Brain pericyte (primary cell): ENCODE data around the gene TECRL.

Experiments used
- DNase-seq: peaks from one replicate; pipeline ENCODE4 v3.0.0-alpha.2; 2012; ENCODE audit warnings: low read depth, low spot score

Gene TECRL, protein sequence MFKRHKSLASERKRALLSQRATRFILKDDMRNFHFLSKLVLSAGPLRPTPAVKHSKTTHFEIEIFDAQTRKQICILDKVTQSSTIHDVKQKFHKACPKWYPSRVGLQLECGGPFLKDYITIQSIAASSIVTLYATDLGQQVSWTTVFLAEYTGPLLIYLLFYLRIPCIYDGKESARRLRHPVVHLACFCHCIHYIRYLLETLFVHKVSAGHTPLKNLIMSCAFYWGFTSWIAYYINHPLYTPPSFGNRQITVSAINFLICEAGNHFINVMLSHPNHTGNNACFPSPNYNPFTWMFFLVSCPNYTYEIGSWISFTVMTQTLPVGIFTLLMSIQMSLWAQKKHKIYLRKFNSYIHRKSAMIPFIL

DNA sequence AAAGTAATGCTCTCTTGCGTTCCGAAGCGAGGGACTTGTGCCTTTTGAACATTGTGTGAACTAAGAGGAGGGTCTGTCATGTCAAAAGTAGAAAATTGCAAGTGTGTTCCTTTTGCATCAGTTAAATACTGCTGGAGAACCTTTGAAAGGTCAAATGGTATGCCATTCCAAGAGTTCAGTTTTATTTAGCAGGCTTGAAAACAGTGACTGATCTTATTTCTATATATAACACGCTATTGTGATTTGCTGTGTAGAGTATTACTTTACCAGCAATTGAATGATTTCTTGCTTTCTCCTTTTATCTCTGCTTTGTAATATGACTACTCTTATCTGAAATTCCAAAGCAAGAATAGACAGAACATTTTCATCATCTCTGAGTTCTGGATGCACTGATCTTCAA is at the start of gene TECRL:
TECRL (minus strand) TSS at position 151 of the 400 bp plus-strand sequence; CDS start at position 52, 99 bp downstream.
- DNase-seq: no peak

DNA sequence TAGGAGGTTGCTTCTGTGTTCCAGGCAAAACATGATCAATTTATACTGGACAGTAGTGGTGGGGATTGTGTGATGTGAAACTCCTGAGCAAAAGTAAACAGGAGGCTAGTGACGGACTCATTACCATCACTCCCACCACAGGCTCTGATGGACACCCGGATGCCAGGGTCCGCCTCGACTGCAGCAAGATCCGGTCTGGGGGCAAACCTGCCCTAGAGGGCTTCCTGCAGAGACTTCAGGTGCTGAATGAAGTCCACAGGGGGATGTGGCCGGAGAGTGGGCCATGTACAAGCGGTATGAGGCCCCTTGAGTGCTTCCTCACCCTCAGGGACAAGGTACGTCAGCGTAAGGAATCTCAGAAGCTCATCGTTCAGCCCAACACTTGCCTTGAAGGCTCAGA is 23.4 kb upstream of the TECRL start:
- no peak for DNase-seq

DNA sequence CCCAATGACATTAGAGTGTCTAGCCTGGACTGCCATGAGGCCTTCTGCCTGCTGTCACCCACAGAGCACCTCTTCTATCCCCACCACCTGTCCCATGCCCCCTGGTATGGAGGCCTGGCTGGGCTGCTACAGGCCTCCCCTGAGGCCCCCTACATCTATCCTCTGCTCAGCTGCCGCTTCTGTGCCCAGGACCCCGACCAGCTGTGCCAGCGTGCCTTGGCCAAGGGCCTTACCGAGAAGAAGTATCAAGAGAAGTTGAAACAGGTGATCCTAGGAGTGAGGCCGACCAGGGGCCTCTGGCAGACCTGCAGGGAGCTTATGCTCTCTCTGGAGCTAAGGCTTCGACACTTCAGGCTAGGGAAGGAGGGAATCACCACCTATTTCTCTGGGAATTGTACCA is 21.7 kb upstream of the TECRL start:
- DNase-seq: no peak

DNA sequence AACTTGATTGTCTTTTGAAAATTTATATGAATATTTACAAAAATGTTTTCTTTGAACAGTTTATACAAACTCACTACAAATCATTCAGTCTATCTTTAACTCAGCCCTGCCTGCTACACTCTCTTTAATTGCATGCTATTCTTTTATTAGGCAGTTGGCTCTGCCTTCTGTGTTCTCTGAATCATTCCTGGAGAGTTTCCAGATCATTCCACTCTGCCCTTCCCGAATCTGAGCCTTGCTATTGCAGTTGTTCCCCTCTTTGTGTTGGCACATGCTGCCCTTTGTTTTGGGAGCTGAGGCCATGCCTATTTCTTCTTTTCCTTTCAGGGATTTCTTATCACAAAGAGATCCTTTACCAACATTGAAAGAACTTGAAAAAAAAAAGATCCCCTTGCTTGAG is 8.7 kb upstream of the TECRL start:
- DNase-seq: no peak

DNA sequence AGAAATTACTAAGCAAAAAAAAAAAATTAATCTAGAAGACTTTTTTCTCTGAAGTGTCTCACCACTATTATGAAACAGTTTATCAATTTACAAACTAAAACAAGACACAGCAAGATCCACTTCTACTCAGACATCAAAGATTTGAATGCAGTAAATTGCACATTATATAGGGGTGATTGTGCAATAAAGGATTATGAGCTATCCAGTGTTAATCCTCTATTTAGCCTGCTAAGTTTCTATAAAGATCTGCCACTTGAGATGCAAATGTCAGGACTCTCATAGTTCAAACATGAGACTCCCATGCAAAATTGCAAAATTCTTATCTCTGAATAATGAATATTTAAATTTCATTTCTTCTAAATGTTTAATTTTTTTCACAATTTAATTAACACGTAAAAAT is 2.2 kb downstream of the TECRL start:
- DNase-seq: no peak

DNA sequence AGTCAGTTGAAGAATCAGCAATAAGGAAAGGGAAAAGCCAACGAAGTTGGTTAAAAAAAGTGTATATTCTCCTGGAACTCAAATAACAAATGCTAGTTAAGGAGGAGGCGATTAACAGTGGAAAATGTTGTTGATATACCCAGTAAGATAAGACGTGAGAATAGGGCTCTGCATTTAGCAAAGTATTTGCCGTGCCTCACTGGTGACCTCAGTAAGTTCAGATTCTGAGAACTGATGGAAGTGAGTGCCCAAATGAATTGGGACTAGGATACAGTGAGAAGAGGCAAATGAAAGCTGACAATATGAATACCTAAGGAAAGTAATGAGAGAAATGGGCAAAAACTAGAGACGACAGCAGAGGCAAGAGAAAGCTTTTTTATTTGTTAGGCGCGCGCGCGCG is 3.5 kb downstream of the TECRL start:
- DNase-seq: no peak

DNA sequence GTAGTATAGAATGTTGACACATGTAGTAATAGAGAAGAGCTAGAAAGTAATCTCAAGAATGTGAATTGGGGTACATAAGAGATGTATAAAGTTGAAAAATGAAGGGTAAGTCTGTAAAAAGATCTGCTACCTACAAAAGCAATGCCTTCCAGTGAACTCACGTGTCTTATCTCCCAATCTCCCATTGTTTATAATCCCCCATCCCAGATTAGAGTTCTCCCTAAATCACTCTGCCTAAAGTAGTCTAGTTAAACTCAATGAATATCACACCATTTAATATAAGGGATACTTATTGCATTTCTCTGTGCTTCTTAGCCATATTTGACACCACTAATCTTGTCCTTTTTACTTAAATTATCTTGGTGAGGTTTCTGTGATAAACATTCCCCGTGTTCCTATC is 6.6 kb downstream of the TECRL start:
- DNase-seq: no peak

DNA sequence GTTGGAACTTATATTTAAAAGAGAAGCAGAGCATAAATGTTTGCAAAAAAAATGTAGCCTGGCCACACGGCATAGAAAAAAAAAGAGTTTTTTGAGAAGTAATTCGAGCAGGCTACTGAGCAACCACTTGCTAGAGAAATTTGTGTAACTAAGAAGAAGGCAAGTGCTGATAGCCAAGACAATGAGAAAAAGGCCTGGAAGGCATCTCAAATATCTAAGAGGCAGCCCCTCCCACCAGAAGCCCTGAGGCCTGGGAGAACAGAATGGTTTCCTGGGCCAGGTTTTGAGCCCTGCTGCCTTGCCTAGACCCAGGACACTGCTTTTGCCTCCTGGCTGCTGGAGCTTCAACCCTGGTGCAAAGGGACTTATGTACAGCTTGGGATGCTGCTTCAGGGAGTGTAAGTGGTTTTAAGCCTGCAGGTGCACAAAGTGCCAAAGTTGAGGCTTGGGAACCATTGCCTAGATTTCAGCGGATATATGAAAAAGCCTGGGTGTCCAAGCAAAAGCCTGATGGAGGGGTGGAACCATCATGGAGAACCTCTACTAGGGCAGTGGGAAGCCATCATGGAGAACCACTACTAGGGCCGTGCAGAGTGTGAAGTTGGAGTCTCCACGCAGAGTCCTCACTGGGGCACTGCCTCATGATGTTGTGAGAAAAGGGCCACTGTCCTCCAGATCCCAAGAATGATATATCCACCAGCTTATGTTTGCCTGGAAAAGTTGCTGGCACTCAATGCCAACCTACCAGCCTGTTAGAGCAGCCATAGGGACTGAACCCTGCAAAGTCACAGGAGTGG is 9.7 kb downstream of the TECRL start:
- no peak for DNase-seq

DNA sequence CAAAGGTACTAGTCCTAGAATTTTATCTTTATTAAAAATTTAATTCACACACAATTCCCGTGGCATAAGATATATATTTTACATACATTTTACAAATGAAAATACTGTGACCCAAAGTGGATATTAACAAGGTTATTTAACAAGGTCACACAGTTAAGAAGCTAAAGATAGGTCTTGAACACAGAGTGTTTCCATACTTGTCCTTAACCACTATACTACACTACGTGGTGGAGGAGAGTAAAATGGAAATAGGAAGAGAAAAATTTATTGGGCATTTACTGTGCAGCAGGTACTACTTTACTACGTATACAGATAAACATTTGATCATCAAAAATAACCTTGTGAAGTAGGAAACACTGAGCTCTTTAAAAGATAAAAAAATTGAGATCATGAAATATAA is 14.8 kb downstream of the TECRL start:
- no peak for DNase-seq

DNA sequence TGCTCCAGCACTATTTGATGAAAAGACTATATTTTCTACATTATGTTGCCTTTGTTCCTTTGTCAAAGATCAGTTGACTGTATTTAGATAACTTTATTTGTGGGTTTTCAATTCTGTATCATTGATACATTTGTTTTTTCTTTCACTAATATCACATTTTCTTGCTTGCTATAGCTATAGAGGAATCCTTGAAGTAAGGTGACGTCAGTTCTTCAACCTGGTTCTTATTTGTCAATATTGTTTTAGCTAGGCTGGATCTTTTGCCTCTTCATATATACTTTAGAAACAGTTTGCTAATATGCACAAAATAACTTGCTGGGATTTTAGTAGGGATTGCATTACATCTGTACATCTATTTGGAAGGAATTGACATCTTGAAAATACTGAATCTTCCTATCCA is 21.0 kb downstream of the TECRL start:
- no peak for DNase-seq

DNA sequence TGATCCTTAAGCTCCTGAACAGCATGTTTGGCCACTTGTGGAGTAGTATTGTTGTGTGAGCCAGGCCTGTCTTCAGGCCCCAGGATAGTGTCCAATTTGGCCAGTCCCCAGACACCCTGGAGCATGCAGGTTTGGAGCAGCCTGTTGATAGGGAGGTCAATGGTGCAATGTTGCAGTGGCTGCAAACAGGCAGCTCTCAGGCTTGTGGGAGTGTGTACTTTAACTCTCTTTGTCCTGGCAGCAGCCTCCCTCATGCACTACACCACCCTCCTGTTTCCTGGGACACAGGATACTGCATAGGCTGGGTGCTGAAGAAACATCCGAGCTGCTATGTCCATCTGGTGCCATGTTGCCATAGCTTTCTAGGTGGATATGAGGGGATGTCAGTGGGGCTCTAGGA is 24.0 kb downstream of the TECRL start:
- DNase-seq: no peak

DNA sequence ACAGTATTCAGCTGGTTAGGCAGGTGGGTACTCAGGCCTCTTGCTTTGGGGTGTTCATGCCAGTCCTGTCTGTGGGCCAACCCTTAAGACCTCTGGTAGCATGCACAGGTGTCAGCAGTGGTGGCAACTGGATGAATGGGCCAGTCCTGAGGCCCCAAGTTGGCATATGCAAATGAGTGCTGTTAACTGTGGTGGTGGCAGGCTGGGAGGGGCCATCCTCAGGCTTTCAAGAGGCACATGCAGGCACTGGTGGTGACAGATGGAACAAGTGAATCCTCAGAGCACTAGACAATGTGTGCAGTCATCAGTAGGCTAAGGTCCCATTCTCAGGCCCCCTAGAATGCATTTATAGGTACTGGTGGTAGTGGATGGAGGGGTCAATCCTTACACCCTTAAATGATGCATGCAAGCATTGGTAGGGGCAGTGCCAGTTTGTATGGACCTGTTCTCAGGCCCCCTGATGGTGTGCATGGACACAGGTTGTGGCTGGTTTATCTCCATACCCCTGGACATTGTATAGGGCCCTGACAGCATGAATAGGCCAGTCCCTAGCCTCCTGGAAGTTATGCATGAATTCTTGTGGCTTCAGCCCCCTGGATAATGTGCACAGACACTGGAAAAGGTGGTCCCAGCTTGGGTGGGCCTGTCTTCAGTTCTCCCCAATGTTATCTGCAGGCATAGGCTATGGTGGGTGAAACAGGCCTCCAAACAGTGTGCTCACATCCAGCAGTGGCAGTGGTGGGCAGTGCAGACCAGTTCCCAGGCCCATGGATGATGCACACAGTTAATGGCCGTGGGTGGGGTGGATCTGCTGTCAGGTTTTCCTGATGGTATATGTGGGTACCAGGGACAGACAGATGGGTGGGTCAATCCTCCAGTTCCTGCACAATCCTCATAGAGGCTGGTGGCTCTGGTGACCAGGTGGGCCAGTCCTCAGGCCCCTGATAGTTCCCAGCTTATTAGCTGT is 24.7 kb downstream of the TECRL start:
- DNase-seq: no peak

DNA sequence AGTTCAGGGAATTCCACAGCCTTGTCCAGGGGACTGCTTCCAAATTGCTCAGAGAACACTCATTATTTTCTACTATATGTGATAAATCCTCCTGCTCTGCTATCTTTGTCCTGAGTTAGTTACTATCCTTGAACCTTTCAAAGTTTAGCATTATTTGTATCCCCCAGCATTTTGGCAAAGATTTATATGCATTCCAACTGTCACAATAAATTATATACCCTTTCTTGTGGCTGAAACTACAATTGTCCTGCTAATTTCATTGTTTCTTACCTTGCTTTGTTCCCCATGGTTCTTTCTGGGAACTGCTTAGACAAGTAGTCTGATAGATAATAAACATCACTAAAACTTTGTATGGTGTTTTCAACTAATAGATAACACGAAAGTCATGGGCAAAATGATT is 40.5 kb downstream of the TECRL start:
- no peak for DNase-seq

DNA sequence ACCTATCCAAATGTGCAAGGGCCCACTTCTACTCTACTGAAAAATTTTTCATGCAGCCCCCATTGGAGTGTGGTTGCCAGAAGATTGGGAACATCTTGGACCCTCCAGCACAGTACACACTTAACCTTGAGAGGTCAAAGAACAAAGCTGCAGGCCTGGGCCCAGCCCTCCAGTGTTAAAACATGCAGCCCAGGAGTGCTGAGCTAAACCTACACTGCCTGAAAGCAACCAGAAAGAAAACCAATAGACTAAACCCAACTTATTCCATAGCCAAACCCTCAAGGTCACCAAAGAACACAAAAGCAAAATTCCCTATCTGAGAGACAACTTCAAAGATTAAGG is 47.9 kb downstream of the TECRL start:
- DNase-seq: no peak

DNA sequence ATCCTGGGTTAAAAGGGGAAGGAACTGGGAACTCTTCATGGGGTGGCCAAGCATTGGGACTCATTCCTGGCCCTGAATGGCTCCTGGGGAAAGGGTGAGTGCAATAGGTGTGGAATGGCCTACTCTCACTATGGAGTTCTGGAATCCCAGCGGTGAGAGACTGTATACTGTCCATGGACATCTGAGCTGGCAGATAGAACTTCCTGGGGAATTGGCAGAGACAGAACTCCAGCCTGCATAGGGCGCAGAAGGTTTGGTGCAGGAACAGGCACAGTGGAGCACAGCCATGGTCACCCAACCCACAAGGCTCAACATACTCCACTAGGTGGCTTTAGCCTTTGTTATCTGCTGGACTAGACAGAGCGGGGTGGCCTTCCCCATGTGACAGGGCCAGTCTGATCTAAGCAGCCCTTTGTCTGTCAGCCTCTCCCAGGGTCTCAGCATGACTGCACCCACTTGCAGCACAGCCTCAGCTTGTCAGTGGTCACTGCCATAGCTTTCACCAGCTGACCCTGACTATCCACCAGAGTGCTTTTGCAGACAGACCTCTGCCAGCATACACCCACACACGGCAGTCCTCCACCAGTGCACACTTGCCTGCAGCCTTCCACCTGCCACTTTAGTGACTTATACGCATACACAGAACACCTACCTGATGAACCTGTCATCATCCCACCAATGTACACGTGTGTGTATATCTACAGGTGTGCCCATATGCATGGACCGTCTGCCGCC is 48.4 kb downstream of the TECRL start:
- no peak for DNase-seq

DNA sequence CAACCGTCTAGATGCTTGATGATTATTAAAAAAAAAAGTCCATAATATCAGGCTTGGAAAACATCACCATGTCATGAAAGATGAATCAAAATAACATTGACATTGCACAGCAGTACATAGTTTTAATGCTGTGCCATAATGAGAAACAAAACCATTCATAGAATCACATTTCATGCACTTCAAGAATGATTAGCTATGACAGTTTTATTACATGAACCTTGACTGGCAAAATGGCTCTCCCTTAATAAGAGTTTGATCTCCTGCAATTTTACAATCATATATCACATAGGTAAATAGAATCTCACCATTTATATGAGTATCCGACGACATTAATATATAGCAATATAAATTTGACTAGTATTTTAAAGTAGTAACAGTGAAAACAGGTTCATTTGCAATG is 49.8 kb downstream of the TECRL start:
- DNase-seq: no peak

DNA sequence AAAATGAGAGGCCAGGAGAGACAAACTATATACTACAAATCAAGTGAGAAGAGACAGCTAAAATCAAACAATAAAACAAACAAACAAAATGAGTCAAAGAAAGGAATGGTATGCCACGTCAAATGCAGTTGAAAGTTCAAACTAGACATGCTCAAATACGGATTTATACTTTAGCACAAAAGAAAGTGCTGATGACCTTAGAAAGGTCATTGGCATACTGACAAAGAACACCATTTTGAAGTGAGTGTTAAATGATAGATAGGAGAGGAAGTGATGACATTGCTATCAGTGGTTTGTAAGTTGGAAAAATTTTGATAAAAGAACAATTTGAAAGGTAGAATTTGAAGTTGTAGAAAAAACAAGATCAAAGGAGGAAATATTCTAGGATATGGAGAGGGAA is 55.3 kb downstream of the TECRL start:
- DNase-seq: no peak

DNA sequence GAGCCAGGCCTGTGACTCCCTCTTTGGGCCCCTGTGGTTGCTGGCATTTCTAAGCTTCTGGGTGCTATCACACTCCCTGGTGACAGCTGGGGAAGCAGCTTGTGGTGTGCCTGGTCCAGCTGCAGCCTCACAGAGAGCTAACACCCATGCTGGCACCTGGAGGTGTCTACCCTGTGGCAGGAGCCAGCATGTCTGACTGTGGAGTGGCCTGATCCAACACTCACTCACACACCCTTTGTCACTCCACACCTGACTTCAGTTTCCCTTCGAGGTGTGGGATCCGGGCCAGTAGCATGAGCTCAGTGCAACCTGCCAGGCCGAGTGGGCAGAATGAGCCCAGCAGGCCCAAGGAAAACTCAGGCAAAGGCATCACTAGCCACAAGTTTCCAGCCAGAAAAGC is 67.5 kb downstream of the TECRL start:
- DNase-seq: no peak

DNA sequence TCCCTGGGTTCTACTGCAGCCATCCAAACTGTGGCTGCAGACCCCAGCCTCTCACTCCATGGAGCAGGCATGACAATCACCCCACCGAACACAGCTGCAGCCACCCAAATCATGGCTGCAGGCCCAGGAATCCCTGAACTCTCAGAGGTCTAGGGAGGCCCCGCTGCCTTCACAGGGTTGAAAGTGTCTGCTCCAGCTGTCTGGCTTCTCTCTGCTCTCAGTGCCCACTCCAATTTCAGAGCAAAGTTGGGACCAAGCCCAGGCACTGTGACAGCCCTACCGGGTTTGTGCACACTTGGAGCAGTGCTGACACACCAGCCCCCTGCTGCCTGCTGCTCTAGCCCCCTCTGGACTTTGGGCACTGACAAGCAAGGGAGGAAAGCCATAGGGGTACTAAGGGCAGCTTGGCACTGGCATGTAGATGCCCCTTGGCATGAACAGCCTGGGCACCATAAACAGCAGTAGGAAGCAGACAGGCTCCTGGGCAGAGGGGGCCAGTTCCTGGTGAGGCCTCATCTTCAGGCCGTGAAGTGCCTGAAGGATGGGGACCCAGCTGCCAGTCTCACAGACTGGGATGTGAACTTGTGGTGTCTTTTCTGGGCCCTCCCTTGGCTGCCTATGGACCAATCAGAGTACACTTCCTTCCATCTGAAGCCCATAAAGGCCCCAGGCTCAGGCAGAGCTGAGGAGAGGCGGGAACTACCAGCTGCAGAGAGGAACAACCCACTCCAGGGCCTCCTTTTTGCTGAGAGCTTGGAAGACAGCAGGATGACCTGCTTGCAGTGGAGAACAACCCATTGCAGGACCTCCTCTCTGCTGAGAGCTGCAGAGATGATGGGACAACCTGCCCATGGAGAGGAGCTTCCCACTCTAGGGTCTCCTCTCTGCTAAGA is 68.8 kb downstream of the TECRL start:
- no peak for DNase-seq

DNA sequence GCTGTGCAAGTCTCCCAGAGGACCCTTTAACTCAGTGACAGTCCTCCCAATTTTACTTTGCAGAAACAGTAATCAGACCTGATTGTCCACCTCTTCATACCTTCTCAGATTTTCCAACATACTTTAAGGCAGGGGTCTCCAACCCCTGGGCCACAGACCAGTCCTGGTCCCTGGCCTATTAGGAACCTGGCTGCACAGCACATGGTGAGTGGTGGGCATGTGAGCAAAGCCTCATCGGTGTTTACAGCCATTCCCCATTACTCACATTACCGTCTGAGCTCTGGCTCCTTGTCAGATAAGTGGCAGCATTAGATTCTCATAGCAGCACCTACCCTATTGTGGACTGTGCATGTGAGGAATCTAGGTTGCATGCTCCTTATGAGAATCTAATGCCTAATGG is 74.3 kb downstream of the TECRL start:
- DNase-seq: no peak
